GM12878 (cell line): ENCODE measurements around the gene NLGN3.

ENCODE experiments used
- HDAC6 ChIP-seq: fragments of 200-600 bp; sonication (generic); IDR thresholded peaks from one replicate; pipeline ENCODE4 v1.8.0; 2017; ENCODE audit warnings: antibody characterized with exemption; ENCODE audit not compliant: unreplicated experiment
- IRF4 ChIP-seq: IDR thresholded peaks from 2 replicates; pipeline ENCODE4 v1.6.1; 2011; ENCODE audit warnings: low read depth, low read length
- MTA3 ChIP-seq: IDR thresholded peaks from 2 replicates; pipeline ENCODE4 v1.6.1; 2012; ENCODE audit warnings: low read length, inconsistent platforms, borderline replicate concordance
- RELA ChIP-seq: fragments of 450-650 bp; IDR thresholded peaks from 2 replicates; pipeline ENCODE4 v1.8.0; 2014; ENCODE audit warnings: borderline replicate concordance; ENCODE audit not compliant: partially characterized antibody
- TBL1XR1 ChIP-seq: IDR thresholded peaks from 2 replicates; pipeline ENCODE4 v1.6.1; 2012; ENCODE audit warnings: low read depth, low read length, improper control_type of control experiment
- TF ChIP-seq, protein P1 (sequence below), 3 experiments: IDR thresholded peaks in 2 of 3; conservative IDR thresholded peaks in 1 of 3; 2 replicates each; pipeline ENCODE4 v1.5.1; 2011; ENCODE audit warnings: low read depth in 3 of 3, low read length in 3 of 3, mild to moderate bottlenecking in 3 of 3, control low read depth in 2 of 3, moderate library complexity in 2 of 3, inconsistent platforms in 1 of 3, mixed read lengths in 1 of 3; ENCODE audit not compliant: control insufficient read depth in 2 of 3, insufficient read depth in 1 of 3; ENCODE audit errors: extremely low read depth in 1 of 3
- TF ChIP-seq, protein P2 (sequence below): fragments of 450-650 bp; IDR thresholded peaks from 2 replicates; pipeline ENCODE4 v1.6.1; 2016; ENCODE audit warnings: mild to moderate bottlenecking

- TF ChIP-seq, protein P1, sequence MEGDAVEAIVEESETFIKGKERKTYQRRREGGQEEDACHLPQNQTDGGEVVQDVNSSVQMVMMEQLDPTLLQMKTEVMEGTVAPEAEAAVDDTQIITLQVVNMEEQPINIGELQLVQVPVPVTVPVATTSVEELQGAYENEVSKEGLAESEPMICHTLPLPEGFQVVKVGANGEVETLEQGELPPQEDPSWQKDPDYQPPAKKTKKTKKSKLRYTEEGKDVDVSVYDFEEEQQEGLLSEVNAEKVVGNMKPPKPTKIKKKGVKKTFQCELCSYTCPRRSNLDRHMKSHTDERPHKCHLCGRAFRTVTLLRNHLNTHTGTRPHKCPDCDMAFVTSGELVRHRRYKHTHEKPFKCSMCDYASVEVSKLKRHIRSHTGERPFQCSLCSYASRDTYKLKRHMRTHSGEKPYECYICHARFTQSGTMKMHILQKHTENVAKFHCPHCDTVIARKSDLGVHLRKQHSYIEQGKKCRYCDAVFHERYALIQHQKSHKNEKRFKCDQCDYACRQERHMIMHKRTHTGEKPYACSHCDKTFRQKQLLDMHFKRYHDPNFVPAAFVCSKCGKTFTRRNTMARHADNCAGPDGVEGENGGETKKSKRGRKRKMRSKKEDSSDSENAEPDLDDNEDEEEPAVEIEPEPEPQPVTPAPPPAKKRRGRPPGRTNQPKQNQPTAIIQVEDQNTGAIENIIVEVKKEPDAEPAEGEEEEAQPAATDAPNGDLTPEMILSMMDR (IDR thresholded peaks at IDR 0.05 in 2 of 3, conservative IDR thresholded peaks at IDR 0.05 in 1 of 3; ENCODE audit: control insufficient read depth in 2 of 3, extremely low read depth in 1 of 3, insufficient read depth in 1 of 3, low read depth in 3 of 3, low read length in 3 of 3): no peak
- TF ChIP-seq TBL1XR1 (no peak), MTA3 (no peak), RELA (no peak), HDAC6 (no peak), IRF4 (no peak)
- TF ChIP-seq, protein P2, sequence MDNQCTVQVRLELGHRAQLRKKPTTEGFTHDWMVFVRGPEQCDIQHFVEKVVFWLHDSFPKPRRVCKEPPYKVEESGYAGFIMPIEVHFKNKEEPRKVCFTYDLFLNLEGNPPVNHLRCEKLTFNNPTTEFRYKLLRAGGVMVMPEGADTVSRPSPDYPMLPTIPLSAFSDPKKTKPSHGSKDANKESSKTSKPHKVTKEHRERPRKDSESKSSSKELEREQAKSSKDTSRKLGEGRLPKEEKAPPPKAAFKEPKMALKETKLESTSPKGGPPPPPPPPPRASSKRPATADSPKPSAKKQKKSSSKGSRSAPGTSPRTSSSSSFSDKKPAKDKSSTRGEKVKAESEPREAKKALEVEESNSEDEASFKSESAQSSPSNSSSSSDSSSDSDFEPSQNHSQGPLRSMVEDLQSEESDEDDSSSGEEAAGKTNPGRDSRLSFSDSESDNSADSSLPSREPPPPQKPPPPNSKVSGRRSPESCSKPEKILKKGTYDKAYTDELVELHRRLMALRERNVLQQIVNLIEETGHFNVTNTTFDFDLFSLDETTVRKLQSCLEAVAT: no peak
Observed at GRCh38 chrX:71183341-71183740, 38.7 kb downstream of the NLGN3 start.
